Lung microvascular endothelial cell (primary cell): Measurements from ENCODE around the gene GLI3. TPM values are rescaled to one million over a fixed set of nuclear protein-coding genes. Genes with fewer than 3 reads are reported as not detected.

Experiments
- DNase-seq, 2 donors: peaks; one replicate each; pipeline versions ENCODE4 v3.0.0 to v3.0.0-alpha.2; 2010; ENCODE audit warnings: low read depth in 2 of 2
- total RNA-seq: library from RNA; depleted of rRNA; stranded (reverse); fragments of >200 nt; gene quantifications from 2 replicates; pipeline ENCODE4 v1.2.1, GENCODE V29; 2014

The GLI3 gene
- total RNA-seq, 1 donor from 2014 or later: under 0.01 TPM

DNA sequence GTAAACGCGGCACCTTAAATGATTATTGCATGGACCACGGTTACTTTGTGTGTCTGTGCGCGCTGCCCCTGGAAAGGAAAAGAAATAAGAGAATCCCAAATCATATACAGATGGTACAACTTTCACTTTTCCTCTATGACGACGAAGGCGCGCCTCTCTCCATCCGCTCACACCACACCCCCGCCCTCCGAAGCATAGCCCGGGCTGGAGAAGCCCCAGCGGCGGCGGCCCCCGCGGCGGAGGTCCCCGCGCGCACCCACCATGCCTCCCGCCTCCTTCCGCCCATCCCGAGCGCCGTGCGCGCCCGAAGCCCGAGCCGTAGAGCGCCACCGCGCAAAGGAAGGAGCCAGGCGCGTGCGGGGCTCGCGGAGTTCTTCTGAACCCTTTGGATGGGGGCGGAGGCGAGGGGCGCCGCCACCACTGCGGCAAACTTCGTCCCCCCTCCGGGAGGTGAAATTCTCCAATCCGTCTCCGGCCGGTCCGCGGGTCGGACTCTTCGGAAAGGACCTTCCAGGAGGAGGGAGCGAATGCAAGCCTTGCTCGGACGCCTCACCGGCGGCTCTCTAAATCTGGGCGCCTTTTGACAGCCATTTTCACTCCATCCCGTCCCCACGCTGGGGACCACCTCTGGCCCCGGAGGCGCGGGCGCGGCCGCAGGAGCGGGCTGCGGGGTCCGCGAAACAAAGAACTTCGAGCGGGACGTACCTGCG, 588 bp downstream of the GLI3 start:
- peak; percentile 29 to 74 for DNase-seq

DNA sequence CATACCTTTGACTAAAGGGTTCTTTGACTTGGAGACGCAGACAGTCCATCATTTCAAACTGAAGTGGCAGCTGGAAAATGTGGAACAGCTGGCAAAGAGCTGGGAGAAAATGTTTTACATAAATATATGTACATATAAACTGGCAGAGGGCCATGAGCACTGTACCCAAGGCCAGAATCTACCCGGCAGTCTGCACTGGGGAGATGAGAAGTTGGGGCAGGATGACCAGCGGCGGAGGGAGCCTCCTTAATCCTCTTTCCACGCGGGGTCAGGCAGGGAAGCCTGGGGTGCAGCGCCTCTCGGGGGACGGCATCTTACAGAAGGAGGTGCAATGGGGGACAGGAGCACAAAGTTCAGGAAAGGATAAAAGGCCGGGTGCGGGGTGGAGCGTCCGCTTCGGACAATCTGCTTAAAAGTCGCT, 1.3 kb downstream of the GLI3 start:
- DNase-seq: no peak

DNA sequence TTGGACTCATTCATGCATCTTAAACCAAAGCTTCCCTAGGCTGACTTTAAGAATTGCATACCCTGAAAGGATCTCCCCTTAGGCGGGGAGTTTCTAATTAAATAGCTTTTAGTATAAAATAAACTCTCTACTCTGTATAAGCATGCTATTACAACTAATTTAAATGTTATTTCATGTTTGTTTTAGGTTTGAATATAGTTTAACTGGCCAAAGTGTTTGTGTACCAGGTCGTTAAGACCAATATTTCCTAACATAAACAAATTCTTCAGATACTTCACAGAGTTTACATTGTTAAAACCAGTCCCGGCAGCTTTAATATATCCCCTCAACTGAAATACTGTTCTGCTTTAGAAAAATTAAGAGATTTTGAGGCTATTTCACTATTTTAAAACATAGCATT, 2.3 kb downstream of the GLI3 start:
- no peak for DNase-seq

DNA sequence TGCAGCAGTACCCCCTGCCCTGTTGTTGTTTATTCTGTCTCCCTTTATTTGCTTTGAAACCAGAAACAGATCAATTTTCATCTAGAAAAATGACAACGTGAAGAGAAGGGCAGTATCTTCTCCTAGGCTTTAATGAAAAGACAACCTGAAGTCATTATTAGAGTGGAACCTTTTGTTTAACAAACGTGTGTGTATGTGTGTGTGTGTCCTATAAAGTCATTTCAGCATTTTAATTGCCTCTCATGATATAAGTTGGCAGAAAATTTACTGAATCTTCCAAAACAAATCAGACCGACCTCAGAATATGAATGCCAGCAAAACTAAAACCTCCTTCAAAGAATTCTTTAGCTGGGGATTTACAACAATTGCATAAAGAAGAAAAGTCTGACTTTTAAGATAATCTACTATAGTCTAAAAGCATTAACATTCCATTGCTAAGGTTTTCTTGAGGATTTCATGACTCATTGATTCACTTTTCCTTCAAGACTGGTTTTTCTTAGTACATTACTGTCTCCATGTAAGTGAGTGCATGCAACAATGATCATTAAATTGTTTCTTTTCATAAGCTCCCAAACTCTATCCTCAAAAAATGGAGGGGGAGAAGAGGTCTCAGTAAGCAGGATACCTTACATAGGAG, 3.2 kb downstream of the GLI3 start:
- no peak for DNase-seq

DNA sequence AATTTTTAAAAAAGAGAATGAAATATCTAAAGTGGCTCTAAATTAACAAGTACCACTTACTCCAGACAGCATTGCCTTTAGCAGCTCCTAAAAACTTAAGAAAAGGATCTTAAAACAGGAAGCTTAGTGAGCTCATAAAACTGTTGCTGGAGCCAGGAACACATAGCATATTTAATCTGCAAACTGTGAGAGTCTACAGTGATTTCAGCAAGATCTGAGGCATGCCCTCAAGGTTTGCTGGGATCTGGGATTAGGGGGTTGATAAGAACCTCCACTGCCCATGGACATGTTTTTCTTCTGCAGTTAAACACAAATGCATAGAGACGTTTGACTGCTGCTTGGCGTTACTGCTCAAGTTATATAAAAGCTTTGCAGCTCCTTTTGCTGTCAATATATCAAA, 3.8 kb downstream of the GLI3 start:
- DNase-seq: no peak

DNA sequence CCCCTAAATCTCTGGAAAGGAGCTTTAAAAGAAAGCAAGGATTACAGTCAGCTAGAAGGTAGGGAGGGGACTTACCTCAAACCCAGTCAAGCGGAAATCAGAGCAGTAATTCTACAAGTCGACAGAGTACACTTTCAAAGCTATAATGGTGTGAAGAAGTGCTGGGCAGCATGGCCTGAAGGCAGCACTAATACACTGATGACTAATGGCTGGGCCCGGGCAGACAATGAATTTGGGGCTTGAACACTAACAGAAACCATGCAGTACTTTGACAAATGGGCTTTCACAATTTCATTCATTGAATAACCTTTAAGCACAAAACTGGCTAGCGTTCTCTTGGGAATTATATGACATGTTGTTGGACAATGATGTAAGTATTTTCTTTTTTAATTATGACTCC, 4.7 kb downstream of the GLI3 start:
- peak in 1 of 2 donors; percentile 42 for DNase-seq

DNA sequence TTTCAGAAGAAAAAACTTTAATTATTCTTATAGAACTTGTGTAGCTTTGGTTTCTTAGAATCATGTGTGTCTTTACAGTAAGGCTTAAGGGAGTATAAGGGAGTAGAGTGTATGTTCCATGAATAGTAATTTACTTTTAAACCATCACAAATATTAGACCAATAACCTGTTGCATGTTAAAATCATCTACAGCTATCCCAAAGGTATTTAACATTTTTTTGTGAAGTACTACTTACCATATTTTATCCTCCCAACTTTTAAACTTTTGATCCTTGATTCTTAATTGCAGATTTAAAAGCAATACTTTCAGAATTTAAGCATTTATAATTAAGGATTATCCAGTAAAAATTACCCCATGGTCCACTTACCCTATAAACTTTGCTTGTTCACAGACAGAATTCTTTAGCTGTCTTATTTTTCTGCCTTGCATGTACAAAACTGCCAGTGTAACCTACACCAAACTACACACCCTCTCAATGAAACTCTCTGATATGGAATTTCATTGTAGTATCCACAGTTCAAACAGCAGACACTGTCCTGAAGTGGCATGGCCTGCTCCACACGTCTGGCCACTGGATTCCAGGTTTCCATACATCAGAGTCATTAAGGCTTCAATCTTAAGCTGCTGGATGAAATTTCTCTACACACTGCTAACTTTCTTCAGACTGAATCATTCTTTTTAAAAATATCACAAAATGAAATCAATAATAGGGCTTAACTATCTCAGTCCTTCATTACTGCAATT, 5.8 kb downstream of the GLI3 start:
- DNase-seq: no peak

DNA sequence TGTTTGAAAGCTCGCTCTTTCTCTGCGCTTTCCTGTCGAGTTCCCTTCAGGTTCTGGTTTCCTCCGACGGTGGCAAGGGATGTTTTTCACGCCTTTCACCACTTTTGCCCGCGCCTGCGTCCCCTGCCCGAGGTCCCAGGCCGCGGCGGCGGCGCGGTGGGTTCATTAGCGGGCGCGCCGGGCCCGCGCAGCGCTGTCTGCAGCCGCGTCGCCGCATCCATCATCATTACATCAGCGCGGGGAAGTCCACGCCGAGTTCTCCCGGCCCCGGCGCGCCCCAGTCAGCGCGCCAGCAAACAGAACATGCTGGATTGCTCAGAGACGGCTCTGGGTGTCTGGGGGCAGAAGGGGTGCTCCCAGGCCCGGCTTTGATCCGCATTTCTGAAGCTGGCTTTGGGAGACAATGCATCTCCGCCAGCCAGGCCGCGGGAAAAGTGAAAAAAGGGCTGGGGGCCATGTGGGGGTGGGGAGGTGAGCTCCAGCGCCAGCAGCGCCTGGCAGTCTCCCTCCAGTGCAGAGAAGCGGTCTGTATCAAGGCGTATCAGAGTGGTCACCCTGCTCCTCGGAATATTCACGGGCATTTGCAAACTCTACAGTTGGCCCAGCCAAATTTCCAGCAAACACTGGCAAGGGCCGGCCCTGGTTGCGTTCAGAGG, 8.9 kb downstream of the GLI3 start:
- peak; percentile 12 to 73 for DNase-seq

DNA sequence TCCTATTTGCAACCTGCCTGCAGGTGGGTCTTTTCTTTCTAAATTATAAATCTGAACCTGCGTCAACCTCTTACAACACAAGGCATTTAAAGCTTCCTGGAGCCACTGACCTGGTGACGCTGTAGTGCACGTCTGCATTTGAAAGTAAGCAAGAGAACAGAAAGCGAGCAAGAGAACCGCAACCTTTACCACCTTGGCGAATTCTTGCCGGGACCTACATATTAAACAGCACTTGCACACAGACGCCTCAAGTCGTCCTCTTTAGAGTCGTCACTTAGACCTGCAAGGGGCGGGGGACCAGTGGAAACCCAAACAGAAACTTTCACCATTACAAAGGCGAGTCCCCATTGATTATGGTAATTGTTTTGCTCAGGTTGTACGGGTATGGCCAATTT, 9.5 kb downstream of the GLI3 start:
- DNase-seq: no peak

DNA sequence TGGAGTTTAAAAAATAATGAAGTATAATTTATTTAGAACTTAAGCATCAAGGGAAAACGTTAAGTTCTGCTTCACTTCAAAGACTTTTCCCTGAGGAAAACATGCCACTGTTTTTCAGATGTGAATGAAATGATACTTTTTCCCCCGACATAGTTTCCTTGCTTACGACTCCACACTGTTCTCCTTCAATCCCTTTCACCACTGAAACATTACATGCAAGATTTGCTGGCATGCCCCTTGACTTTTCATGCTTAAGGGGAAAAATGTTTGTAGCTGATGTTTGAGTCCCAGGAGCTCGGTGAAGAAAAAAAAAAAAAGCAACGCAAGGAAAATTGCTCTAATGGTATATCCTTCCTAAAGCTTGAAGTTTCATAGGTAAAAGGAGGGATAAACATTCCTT, 10.0 kb downstream of the GLI3 start:
- no peak for DNase-seq

DNA sequence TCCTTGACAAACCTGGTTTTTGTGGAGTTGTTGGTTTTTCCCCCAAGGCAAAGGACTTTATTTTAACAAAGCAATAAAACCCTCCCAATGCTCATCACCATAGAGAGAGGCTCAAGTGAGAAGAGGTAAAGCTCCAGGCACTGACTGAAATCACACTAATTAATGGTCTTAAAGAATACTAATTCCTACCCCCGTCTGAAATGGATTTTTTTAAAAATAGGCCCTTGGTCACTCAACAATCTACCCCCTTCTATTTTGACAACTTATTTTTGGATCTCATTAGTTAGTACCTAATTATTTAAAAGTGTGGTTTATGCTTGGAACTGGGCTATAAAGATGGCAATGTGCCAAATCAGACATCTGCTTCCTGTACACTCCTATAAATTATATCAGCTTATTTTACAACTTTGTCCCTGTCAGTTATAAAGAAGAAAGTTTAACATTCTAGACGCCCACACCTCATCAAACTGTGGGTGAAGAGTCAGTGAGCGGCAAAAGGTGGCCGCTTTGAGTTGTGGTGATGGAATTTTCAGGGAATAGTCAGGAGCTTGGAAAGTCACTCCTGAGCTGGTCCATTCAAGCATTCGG, 10.6 kb downstream of the GLI3 start:
- DNase-seq: peak; percentile 7 to 67

DNA sequence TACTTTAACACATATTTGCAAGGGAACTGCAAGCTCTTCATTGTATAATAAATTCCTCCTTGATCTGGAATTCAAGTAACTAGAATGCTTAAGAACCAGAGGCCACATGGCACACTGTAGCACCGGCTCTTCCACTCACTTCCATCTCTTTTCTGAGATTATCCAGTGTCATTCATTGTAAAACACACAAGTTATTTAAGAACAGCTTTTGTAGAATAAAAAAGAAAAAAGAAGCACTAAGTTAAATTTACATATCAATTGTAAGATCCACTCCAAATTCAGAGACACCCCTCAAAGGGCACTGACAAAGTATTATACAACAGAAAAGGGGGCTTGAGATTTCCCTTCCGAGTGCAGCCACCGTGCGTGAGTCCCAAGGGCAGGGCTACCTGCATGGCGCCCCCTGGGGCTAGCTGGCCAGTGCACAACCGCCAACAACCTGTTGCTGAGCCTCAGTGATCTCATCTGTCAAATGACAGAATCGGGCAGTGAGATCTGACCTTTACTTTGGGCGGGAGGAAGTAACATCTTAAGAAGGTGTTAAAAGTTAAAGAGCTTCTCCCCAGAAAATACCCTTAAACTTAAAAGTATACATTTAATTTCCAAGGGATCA, 12.5 kb downstream of the GLI3 start:
- DNase-seq: no peak

DNA sequence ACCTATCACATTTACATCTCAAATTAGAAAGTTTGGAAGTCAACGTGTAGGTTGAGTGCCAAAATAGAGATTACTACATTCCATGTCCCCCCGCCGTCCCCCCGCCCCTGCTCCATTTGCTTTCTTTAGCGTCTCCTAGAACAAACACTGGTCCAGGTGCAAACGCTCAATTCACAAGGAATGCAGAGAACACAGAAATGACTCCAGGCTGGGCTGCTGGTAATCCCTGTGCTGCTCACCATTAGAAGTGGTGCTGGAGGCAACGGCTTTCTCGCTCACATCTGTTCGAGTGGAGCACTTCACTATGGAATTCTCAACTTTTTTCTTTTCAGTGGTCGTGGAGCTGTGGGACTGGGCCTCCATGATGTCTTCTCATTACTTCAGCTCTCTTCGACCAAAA, 14.1 kb downstream of the GLI3 start:
- DNase-seq: no peak

DNA sequence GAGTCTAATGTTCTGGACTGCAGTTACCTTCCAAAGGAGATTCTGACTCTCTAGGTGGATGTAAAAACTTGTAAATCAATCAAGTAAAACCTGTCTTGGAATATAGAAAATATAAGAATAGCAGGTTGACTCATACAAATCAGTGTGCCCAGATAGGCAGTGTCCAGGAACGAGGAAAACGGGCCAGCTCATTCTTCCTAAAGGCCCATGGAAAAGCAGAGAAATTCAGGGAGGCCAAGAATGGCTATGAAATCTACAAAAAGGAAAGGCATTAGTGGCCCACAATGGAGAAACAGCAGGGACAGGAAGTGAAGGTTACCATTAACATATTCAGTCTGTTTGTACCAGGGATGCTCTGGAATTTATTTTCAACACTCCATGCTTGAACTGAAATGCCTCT, 14.9 kb downstream of the GLI3 start:
- no peak for DNase-seq

DNA sequence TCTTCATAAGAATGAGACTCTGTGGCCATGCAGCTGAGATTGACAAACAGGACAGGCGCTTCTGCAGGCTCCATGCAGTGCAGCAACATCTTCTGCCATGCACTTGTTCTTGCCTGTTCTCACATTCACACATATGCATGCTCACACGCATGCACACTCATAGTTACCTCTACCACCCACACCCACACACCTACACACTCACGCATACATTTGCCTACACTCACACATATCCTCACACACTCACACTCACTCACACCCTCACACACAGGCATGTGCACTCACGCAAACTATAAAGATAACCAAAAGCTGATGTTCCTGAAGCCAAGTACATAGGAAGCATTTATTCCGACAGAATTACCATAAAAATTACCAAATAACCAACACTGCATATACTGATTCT, 15.7 kb downstream of the GLI3 start:
- no peak for DNase-seq

DNA sequence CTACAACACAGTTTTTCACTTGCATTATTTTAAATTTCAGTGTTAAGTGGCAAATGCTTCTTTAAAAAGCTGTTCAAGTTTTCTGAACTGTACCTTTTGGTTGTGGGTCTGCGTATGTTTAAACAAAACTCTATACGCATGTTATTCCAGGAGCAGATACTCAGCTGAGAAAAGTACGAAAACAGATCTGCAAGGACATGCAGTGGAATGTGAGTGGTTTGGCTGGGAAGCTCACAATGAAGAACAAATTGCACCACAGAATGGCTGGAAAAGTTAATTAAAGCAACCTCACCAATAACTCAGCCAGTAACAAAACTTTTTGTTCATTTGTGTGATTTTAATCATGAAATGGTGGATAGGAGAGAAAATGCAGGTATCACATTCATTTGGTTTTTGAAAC, 17.6 kb downstream of the GLI3 start:
- DNase-seq: no peak

DNA sequence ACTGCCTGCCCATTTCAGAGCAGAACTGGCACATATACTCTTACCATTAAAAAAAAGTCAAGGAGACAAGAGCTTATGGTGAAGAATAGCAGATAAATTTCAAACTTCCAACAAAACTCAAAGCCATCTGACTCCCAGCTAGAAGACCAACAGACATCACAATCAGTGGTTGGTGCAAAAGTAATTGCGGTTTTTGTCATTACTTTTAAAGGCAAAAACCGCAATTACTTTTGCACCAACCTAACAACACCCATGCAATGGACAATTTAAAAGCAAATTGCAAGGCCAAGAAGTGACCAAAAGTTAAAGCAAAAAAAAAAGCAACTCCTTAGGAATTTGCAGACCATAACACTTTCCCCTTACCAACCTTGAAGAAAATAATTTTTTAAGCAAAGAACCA, 18.8 kb downstream of the GLI3 start:
- no peak for DNase-seq

DNA sequence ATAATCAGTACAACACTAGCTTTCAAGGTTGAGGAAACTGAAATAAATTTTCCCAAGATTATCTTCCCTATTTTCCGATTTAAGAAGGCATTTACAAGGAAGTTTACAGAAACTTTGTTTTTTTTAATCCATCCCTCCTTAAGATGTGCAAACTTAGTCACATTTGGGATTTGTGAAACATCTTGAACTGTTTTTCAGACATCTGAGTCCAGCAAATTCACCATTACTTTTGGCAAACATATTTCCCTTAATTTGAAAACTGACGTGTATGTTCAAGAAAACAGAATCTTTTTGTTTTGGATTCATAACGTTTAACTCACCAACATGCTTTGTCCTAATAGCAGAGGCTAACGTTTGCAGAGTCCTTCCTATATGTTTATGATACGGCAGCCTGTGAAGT, 19.5 kb downstream of the GLI3 start:
- no peak for DNase-seq

DNA sequence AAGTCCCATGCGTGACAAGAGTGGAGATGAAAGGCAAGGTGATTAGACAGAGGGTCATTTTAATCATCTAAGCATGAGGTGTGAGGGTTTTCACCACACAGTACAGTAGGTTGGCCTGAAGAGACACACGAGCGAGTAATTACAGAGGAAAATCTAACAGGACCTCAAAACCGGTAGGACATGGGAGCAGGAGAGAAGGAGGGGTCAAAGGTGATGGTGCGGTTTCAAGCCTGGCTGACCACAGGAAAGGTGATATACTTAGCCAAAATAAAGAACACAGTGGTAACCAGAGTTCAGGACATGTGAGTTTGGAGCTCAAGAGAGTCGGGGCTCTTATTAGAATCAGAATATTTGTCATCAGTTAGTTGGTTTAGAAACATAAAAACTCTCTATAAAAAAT, 20.0 kb downstream of the GLI3 start:
- DNase-seq: no peak

DNA sequence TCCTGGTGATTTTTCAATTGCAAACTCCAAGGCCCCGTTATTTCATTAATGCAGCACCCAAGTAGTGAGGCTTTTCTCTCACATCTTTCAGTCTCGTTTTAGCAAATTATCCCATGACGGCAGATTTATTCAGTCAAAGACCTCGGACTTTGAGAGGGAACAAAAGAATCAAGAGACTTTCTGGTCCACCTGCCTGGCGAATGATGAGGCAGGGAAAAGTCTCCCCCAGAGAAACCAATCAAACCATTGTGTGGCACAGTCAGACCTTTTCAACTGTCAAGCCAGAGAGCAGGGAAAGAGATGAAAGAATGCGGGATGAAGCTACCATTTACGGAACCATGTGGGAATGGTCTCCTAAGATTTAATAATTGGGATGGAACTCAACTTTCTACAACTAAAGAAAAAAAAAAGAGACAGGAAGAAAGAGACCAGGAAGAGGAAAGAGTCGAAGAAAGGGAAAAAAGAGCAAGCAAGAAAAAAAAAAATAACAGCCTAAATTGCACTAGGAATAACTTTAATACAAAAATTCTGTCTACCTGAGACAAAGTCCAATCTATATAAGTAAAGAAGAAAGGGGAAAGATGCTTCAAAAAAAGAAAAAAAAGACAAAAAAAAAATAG, 22.8 kb downstream of the GLI3 start:
- DNase-seq: no peak

DNA sequence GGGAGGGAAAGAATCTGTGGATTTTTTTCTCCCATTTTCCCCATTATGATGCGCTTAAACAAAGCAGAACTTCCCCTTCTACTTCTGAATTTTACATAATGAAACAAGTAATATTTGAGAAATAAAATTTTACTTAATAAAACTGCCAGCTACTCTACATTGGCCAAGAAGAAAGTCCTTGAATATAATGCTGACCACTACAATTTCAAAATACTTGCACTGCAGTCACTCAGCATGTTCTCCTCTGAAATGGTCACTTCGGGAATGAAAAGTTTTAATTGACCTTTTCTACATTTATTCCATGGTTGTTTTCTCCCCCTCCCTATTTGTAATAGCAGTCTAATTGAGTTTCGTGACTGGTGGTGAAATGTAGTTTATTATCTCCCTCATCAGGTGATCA, 23.9 kb downstream of the GLI3 start:
- DNase-seq: no peak
